Spleen (tissue), 7 donors: ENCODE results near the gene NOS1AP.

Experiments
- CTCF ChIP-seq, 11 experiments: fragments of 200-600 bp in 7 of 11; fragments of 450-650 bp in 4 of 11; sonication (generic) in 4 of 11; IDR thresholded peaks in 8 of 11; conservative IDR thresholded peaks in 3 of 11; 1 replicate in 7 of 11; 2 replicates in 4 of 11; pipeline versions ENCODE4 v1.4.0 to v1.8.0; 2016 to 2021; ENCODE audit warnings: antibody characterized with exemption in 11 of 11, inconsistent platforms in 4 of 11, mild to moderate bottlenecking in 1 of 11
- POLR2AphosphoS5 ChIP-seq, 3 donors: sonication (generic); formaldehyde crosslinking; IDR thresholded peaks; one replicate each; pipeline ENCODE4 v1.5.1; 2017; ENCODE audit warnings: antibody characterized with exemption in 3 of 3
- donor health status: DM: no; HTN: no; CAD: no; lungs with moderate emphysema.
- donor health status: DM: no; HTN: no; CAD: no.
- donor health status: DM: no; HTN: no; CAD: no.

GRCh38 chr1:162117039-162117774 is 47.7 kb downstream of the NOS1AP start:
- TF ChIP-seq CTCF (IDR thresholded peaks at IDR 0.05 in 8 of 11, conservative IDR thresholded peaks at IDR 0.05 in 3 of 11) = no peak
- TF ChIP-seq POLR2AphosphoS5 (IDR thresholded peaks at IDR 0.05) = no peak
